Measurements from ENCODE around the gene ST6GALNAC6. TPM values are rescaled to one million over a fixed set of nuclear protein-coding genes. Genes with fewer than 3 reads are reported as not detected.

The ST6GALNAC6 gene
- total RNA-seq, 1 donor from 2014 or later: 32.6 TPM

- no peak for DNase-seq (ENCODE audit: extremely low spot score, unreplicated experiment)
- H3K4me1 Mint-ChIP-seq (ENCODE audit: unreplicated experiment): peaks cover 9% of the 10 kb centered on the region
- TF ChIP-seq CTCF (conservative IDR thresholded peaks at IDR 0.05): no peak
- H3K4me3 Mint-ChIP-seq: no peak overlapping the region
- H3K36me3 Mint-ChIP-seq: no peaks in the 10 kb centered on the region
- peaks cover 12% of the 10 kb centered on the region for H3K9me3 Mint-ChIP-seq
- H3K27ac Mint-ChIP-seq: no peak overlapping the region
- no peaks in the 10 kb centered on the region for H3K27me3 Mint-ChIP-seq
Measured at GRCh38 chr9:127852829-127853228, 46.6 kb downstream of the ST6GALNAC6 start.

GRCh38 chr9:127850286-127850830 lies 49.0 kb downstream of the ST6GALNAC6 start:
- H3K27me3 Mint-ChIP-seq: no peaks in the 10 kb centered on the region
- DNase-seq (ENCODE audit: extremely low spot score, unreplicated experiment): no peak
- peaks cover 12% of the 10 kb centered on the region for H3K9me3 Mint-ChIP-seq
- H3K4me3 Mint-ChIP-seq: no peak overlapping the region
- H3K36me3 Mint-ChIP-seq: no peaks in the 10 kb centered on the region
- H3K4me1 Mint-ChIP-seq (ENCODE audit: unreplicated experiment): peaks cover 9% of the 10 kb centered on the region
- no peak overlapping the region for H3K27ac Mint-ChIP-seq
- no peak for TF ChIP-seq CTCF (conservative IDR thresholded peaks at IDR 0.05)

- peaks cover 12% of the 10 kb centered on the region for H3K9me3 Mint-ChIP-seq
- no peak overlapping the region for H3K4me3 Mint-ChIP-seq
- no peak overlapping the region for H3K27ac Mint-ChIP-seq
- TF ChIP-seq CTCF (conservative IDR thresholded peaks at IDR 0.05): no peak
- no peaks in the 10 kb centered on the region for H3K27me3 Mint-ChIP-seq
- H3K36me3 Mint-ChIP-seq: no peaks in the 10 kb centered on the region
- no peak for DNase-seq (ENCODE audit: extremely low spot score, unreplicated experiment)
- H3K4me1 Mint-ChIP-seq (ENCODE audit: unreplicated experiment): peaks cover 9% of the 10 kb centered on the region
Measured at GRCh38 chr9:127848756-127849504, 50.5 kb downstream of the ST6GALNAC6 start.

- Mint-ChIP-seq H3K36me3 (no peaks in the 10 kb centered on the region), H3K9me3 (peaks cover 12% of the 10 kb centered on the region), H3K27ac (peak overlapping the region; percentile 31), H3K27me3 (no peaks in the 10 kb centered on the region), H3K4me3 (no peak overlapping the region), H3K4me1 (ENCODE audit: unreplicated experiment) (peaks cover 9% of the 10 kb centered on the region)
- TF ChIP-seq CTCF (conservative IDR thresholded peaks at IDR 0.05): no peak
- DNase-seq (ENCODE audit: extremely low spot score, unreplicated experiment): no peak
Measured at GRCh38 chr9:127847833-127848755, 51.3 kb downstream of the ST6GALNAC6 start.

GRCh38 chr9:127847178-127847510 lies 52.3 kb downstream of the ST6GALNAC6 start:
- no peak for TF ChIP-seq CTCF (conservative IDR thresholded peaks at IDR 0.05)
- Mint-ChIP-seq H3K27ac (no peak overlapping the region), H3K4me3 (no peak overlapping the region), H3K9me3 (peaks cover 12% of the 10 kb centered on the region), H3K36me3 (no peaks in the 10 kb centered on the region), H3K4me1 (ENCODE audit: unreplicated experiment) (peaks cover 7% of the 10 kb centered on the region), H3K27me3 (no peaks in the 10 kb centered on the region)
- DNase-seq (ENCODE audit: extremely low spot score, unreplicated experiment): no peak

Data from type B pancreatic cell (in vitro differentiated cells).